A549 treated with Mapracorat at 1 μM for 4 hours (cell line): ENCODE data around the gene SIGLEC5. TPM values are rescaled to one million over a fixed set of nuclear protein-coding genes. Genes with fewer than 3 reads are reported as not detected.

Source experiments
- total RNA-seq: library from RNA; stranded (reverse); fragments of 200-300 nt; extraction: Qiagen RNA extraction; gene quantifications from 5 replicates; pipeline ENCODE4 v1.2.3, GENCODE V29; 2022

SIGLEC5 gene, protein sequence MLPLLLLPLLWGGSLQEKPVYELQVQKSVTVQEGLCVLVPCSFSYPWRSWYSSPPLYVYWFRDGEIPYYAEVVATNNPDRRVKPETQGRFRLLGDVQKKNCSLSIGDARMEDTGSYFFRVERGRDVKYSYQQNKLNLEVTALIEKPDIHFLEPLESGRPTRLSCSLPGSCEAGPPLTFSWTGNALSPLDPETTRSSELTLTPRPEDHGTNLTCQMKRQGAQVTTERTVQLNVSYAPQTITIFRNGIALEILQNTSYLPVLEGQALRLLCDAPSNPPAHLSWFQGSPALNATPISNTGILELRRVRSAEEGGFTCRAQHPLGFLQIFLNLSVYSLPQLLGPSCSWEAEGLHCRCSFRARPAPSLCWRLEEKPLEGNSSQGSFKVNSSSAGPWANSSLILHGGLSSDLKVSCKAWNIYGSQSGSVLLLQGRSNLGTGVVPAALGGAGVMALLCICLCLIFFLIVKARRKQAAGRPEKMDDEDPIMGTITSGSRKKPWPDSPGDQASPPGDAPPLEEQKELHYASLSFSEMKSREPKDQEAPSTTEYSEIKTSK
- total RNA-seq, result not detected in 5 replicates

DNA sequence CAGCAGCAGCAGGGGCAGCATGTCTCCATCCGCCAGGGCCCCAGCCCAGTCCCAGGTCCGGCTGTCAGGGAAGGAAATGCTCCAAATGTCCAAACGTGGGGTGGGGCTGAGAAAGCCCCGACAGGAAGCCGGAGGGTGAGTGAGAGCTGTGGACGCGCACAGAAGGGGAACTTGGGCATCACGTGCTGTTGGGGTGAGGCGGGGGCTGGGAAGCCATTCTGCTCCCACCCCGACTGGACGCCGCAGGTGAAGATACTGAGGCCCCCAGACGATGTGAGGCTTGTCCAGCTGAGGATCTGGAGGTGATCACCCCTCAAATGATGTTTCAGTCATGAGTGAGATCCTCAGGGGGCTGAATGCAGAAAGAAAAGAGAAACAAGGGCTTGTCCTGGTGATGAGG is at the start of gene SIGLEC5:
SIGLEC5 (minus strand) TSS at position 87 of the 400 bp plus-strand sequence; CDS start at position 21, 66 bp downstream.

DNA sequence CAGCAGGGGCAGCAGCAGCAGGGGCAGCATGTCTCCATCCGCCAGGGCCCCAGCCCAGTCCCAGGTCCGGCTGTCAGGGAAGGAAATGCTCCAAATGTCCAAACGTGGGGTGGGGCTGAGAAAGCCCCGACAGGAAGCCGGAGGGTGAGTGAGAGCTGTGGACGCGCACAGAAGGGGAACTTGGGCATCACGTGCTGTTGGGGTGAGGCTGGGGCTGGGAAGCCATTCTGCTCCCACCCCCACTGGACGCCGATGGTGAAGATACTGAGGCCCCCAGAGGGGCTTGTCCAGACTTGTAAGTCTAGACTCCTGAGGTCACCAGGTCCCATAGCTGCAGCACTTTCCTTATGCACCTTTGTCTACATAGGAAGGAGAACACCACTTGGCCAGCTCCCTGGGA is 16.5 kb upstream of the SIGLEC5 start, which contains the start of gene SIGLEC14:
SIGLEC14 (minus strand) TSS at position 96 of the 400 bp plus-strand sequence; CDS start at position 30, 66 bp downstream.

DNA sequence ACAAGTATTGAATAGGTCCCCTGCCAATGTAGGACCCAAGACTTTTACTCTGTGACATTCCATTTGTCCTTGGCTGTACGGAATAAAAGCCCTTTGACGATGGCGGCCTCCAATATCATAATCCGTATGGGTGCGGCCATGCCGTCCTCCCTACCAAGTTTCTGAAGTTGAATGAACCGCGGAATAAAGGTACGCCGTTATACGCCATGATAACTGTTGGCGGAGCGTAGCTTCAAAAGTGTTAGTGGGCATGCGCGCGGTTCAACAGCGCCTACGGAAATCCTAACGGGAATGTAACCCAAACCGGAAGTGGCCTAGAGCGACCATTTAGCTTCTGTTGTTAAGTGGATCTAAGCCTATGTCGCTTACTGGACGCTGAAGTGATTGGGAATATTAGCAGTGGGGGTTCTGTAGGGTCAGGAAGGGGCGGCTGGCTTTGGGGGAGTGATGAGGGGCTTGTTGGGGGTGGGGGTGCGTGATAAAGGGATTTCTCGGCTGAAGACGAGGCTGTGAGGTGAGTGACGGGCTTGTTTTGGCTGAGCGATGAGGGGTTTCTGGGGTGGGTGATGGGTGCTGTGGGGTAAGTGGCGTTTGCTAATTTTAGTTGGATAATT is 59.1 kb downstream of the SIGLEC5 start, which contains the start of gene ZNF175:
ZNF175 (plus strand) TSS at position 322 of the 614 bp plus-strand sequence. CDS start 2,047 bp downstream, outside the sequence.

Other genes with a start within 250 kb of the SIGLEC5 start
- not detected in 5 replicates for gene LIM2, start 242.4 kb downstream of the SIGLEC5 start, total RNA-seq
- not detected in 5 replicates for gene C19orf84, start 239.8 kb downstream of the SIGLEC5 start, total RNA-seq
- gene SIGLEC10, start 212.8 kb downstream of the SIGLEC5 start, total RNA-seq, result not detected in 5 replicates
- gene SIGLEC8, start 171.9 kb downstream of the SIGLEC5 start, total RNA-seq, result not detected in 5 replicates
- gene CEACAM18, start 151.9 kb downstream of the SIGLEC5 start, total RNA-seq, result not detected in 5 replicates
- gene SIGLEC12, start 128.6 kb downstream of the SIGLEC5 start, total RNA-seq, result not detected in 5 replicates
- not detected in 5 replicates for gene SIGLEC6, start 98.7 kb downstream of the SIGLEC5 start, total RNA-seq
- 3.2 to 5.1 TPM (median 4.1 TPM) in 5 replicates for gene ZNF175, start 59.1 kb downstream of the SIGLEC5 start, total RNA-seq
- gene SIGLEC14, start 16.4 kb upstream of the SIGLEC5 start, total RNA-seq, result 0.08 to 0.20 TPM in 2 of 5 replicates, not detected in the others
- gene SPACA6, start 62.9 kb upstream of the SIGLEC5 start, total RNA-seq, result 10.2 to 20.1 TPM (median 13.4 TPM) in 5 replicates
- not detected in 5 replicates for gene HAS1, start 93.6 kb upstream of the SIGLEC5 start, total RNA-seq
- gene FPR1, start 121.5 kb upstream of the SIGLEC5 start, total RNA-seq, result 0.11 to 0.24 TPM (median 0.14 TPM) in 5 replicates
- not detected in 5 replicates for gene FPR2, start 130.8 kb upstream of the SIGLEC5 start, total RNA-seq
- gene FPR3, start 164.8 kb upstream of the SIGLEC5 start, total RNA-seq, result not detected in 5 replicates